GM19351 (cell line): ENCODE results near the gene MAFB.

Experiments
- ATAC-seq: cut with Tn5 transposase; IDR thresholded peaks from one replicate; pipeline ENCODE4 v1.9.1; 2021; ENCODE audit warnings: mild to moderate bottlenecking, moderate library complexity; ENCODE audit not compliant: unreplicated experiment

The MAFB gene

DNA sequence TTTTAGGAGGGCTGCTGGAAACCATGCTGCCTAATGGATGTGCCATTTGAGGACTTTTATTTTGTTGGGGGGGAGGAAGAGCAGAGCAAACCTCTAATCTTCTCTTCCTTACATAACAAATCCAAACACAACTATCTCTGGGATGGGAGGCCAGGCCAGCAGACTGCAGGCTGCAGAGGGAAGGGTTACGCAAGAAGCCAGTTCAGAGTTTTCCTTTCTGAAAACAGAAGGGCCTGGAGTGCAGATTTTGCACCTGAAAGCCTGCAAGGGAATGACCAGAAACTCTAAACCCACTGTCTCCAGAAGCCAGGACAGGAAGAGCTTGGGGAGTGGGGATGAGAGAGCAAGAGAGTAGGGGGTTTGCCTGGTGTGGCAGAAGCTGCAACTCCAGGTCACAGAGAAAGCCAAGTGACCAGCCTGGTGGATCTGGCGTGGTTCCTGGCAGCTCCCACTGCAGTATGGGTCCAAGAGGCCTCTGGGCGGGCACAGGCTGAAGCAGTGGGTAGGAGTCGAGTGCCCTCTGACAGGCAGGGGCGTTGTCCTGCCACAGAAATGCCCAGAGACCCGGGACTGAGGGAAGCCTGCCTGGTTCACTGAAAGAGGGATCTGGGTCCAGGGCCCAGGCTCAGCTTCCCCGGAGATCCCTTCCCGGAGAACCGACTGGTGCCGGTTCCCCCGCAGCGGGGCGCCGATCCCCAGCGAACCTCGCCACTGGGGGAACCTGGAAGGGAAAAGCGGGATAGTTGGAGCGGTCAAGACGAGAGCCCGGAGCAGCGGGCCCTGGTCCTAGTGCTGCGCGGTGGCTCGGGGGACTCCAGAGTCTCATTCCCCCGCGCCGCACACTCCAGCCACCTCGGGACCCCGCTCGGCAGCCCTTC lies 6.7 kb downstream of the MAFB start:
- ATAC-seq: no peak

DNA sequence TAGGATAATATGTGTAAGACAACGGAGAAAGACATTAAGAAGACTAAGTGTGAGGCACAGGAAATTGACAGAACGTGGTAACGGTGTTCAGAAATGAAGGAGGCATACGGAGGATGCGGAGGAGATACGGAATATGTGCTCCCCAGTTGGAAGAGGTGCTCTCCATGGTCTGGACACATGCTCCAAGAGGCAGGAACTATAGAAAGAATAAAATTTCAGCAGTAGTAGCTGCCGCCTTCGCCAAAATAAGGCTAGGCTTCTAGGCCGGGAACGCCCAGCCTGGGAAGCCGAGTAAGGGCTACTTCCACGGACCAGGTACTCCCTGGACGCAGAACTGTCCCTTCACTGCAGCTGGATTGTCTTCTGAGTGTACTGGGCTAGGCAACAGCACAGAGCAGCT lies 7.4 kb downstream of the MAFB start:
- ATAC-seq: no peak

DNA sequence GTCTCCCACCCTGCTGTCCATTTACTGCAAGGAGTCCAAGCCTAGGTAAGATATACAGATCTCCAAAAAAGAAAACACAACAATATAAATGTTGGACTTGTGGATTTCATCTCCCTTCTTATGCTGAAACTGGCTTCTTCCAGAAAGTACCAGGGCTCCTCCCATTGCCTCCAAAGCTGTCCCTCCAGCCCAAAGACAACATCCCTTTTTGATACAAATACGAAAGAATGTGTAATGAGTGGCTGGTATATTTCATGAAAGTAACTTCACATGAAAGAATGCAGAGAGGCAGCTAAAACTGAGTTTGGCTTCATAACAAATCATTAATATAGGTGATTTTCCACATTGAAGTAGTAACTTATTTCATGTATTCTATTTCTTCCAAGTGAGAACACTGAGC lies 7.9 kb downstream of the MAFB start:
- no peak for ATAC-seq

DNA sequence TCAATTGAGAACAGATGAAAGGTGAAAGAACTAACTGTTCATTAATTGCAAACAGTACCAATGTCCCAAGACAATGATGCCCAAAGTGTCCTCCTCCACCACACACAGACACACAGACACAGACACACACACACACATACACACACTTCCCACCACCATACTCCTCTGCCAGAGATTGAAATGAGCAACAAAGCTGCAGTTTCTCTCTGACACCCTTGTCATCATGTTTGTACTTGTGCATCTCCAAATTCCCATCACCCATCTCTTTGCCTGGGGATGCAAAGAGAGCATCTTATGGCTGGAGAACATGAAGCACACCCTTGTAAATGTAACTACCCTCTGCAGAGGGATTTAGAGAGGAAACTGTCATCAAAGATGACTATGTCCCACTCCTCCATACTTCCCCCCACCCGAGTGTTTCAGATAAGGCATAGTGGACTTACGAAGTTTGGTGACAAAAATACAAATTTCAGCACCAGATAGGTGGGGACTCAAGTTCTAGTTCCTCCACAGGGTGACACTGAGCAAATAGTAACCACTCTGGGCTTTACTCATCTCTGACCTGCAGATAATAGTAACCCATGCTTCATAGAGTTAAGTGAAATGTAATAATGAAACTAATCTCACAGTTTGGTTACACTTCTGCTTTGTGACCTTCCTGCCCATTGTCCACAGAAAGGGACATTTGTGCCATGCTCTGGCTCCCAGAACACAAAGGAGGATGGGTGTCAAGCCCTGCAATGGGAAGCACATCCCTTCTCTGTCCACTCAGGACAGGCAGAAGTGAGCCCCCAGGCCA lies 8.7 kb downstream of the MAFB start:
- peak; percentile 98 for ATAC-seq

DNA sequence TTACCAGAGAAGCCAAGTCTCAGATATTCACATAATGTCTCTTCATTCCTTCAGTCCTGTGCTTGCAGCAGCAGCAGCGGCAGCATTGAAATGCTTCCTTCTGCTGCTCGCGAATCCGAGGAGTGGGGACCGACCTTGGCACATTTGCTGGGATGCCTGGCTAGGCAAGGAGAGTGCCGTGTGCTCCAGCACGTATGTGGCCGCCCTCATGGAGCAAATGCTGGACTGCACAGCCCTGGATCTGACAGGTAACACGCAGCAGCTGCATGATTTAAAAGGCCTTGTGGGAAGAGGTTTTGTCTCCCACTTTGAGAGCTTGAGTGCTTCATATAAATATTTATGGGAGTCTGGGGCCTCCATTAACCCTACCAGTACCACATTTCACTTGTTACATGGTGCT lies 9.9 kb downstream of the MAFB start:
- ATAC-seq: no peak

DNA sequence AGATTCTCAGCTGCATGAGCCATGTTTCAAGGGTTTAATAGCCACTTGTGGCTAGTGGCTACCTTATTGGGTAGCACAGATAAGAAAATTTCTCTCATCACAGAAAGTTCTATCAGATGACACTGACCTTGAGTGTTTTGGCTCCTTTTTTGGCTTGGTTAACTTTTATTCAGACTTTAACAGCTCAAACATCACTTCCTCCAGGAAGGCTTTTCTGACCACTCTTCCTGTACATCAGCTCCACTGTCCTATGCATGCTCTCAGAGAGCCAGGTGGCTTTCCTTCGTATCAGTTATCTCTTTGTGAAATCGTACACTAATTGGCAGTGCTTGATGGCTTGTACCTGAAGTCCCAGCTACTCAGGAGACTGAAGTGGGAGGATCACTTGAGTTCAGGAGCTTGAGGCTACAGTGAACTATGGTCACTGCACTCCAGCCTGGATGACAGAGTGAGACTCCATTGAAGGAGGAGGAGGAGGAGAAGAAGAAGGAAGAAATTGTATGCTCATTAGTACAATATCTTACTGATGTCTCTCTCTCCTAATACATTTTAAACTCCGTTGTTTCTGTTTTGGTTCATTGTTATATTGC lies 10.7 kb downstream of the MAFB start:
- no peak for ATAC-seq

DNA sequence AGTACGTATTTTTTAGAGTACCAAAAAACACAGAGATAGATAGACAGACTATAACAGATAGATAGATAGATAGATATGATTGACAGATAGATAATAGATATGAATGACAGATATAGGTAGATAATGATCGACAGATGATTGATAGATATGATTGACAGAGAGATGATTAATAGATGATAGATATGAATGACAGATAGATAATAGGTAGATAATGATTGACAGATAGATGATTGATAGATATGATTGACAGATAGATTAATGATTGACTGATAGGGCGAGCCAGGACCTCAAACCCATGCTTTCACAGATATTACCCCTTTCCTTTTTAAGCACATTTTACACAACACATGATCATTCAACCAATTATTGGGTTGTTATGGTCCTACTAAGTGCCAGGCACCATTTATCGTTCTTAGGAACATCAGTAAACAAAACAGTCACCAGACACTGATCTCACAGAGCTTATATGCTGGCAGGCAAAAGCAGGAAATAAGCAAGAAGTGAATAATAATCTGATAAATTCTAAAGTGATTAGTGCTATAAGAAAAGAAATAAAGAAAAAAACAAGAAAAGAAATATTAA lies 11.6 kb downstream of the MAFB start:
- no peak for ATAC-seq

DNA sequence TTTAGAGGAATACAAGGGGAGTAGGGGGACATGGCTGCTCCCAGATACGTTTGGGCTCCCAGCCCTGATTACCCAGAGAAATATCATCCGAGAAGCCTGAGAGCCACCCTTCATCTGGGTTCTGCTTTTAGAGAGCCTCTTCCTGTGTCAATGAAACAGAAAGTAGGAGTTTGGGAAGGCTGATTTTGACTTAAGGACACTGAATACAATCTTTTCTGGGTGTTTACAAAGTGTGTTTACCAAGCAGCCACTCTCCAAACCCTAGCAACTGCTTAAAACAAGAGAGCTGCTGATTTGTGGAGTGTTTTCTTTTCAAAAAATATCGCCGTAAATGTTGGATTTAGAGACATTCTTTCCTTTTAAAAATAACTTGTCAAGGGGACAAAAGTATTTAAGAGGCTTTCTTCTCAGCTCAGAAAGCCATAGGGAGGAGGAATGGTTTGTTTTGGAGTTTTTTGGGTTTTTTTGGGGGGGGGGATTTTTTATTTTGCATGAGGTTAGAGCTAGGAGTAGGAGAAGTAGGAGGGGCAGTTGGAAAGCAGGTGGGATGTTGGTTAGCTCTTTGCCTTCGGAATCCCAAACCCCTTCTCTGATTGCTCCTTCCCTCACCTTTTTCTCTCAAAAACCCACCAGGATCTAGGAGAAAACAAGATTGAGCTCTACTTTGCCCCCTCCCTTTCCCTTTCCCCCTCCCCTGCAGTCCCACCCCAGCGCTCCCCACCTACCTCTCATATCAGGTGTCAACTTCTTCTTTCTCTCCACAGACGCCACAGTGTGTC lies 12.4 kb downstream of the MAFB start:
- ATAC-seq: no peak

DNA sequence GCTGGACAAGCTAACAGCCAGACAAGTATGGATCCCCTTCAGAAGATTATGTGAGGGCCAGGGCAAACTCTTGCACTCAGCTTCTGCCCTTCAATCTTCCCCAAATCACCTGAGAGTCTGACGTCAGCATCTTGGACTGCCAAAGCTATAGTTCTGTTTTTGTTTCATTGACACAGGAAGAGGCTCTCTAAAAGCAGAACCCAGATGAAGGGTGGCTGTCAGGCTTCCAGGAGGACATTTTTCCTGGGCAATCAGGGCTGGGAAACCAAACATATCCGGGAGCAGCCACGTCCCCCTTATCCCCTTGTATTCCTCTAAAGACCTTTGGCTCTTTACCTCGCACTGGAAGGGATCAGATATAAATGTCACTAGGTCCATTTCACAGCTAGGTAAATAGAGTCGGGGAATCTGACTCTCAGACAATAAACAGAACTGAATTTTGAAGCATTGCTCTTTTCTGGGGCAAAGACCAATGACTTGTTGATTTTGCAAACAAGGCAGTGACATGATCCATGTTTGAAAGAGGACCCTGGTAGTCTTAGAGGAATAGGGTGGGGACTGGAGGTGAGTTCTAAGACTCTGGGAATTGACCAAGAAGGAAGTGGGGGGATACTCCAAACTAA lies 13.3 kb downstream of the MAFB start:
- no peak for ATAC-seq

DNA sequence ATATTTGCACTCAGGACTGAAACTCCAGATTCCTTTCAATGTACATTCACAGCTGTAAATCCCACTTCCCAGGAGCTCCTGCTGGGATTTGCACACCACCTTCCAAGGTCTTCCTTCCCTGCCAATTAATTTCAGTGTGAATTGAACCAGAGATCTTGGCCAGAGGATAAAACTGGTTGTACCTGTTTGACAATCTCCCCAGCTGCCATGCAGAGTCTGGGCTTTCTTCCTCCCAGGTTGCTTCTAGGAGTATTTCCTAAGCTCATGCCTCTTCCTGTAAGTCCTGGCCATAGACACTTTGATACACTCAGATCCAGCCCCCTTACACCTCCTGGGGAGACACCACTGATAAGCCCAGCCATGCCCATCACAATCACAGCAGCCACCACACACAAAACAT lies 15.6 kb downstream of the MAFB start:
- ATAC-seq: no peak

DNA sequence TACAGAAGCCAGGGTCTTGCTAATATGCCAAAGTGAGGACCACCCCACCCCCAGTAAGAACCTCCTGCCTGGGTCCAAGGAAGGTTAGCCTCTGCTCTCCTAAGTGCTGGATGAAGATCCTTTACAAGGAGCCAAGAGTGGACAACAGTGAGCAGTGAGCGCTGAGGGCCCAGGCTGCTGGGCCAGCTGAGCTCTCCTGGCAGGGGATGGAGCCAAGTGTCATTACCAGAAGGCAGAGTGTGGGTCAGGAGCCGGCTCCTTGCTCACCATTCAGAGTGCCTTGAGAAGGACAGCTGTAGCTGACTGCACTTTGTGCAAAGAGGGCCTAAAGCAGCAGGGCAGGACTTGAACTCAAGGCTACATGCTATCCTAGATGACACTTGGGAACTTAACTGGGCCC lies 16.9 kb downstream of the MAFB start:
- no peak for ATAC-seq

DNA sequence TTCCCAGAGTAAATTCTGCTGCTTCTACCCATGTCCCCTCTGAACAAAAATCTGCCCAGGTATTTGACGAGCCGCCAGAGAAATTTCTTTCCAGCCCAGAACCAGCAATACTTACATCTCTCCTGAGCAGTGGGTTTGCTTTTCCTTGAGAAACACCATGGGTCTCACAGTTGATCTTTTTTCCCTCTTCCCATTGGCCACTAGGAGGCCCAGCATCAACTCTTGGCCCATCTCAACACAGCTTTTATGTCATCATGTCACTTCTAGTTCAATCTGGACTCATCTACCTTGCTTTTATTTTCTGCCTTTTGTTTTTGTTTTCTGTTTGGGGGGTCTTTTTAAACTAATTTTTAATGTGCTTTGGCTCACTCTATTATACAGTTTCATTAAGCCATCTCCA lies 18.8 kb downstream of the MAFB start:
- ATAC-seq: no peak

DNA sequence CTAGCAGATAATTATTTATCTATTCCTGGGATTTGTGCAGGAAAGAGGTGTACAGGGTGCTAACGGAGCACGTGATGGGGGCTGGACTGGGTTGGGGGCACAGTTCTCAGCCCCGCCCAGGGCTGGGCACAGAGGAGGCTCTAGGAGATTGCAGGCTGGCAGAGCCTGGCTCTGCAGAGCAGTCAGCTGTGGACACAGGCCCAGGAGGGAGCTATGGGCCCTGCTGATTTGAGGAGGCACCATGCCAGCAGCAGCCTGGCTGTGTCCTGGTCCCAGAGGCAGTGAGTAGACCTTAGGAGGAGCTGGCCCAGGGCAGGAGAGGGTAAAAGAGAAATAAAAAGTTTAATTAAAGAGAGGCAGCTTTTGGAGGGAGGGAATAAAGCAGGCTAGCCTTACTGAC lies 19.3 kb downstream of the MAFB start:
- ATAC-seq: no peak

DNA sequence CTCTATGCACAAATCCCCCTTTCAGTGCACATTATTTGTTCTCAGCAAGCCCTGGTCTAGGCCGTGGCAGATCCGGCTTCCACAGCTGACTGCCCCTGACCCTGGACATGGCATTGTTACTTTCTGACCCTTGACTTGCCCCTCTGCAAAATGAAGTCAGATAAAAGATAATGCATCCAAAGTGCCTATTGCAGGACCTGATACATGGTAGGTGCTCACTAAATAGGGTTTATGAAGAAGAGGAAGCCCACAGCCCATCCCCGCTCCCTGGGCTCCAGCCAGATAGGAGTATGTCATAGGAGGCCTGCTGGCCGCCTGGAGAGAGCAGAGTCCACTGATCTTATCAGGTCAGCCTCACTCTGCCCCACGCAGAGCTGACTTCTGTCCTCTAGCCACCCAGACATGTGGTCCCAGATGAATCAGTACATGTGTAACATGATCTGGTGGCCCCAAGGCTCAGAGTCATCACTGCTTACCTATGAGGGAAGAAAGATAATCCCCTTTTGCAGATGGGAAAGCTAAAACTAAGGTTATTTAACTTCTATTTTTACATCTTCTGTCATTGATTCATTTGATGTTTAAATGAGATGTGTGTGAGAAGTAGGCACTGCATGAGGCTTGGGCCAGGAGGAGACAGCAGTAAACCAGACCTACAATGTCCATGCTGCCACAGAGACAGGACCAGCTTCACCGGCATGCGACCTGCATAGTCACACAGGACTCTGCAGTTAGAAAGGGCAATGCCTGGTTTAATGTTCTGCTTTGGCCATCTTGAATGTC lies 20.4 kb downstream of the MAFB start:
- no peak for ATAC-seq

DNA sequence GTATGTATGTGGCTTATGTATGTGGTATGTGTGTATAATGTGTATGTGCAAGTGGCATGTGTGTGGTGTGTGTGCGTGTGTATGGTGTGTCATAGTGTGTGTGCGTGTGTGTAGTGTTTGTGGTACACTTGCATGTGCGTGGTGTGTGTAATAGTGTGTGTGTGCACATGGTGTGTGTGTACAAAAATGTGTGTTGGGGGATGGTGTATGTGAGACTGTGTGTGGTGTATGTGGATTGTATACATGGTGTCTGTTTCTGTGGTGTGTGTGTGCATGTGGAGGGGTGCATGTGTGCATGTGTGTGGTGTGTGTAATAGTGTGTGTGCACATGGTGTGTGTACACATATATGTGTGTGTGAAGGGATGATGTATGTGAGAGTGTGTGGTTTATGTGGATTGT lies 21.5 kb downstream of the MAFB start:
- no peak for ATAC-seq

DNA sequence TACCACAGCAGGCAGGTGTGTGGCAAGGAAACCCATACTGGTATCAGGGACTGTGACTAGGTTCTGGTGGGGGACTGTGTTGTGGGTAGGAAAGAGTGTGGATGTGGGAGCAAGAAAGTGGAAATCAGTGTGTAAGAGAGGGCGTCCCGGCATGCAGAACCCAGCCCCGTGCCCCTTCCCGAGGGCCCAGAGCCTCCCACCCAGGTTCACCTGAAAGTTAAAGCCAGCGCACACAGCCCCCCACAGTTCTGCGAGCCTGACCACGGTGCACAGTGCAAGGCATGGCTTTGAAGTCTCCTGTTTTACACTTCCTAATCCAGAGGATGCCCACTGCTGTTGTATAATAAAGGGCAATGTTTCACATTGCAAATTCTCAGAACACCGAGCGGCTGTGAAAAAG lies 22.7 kb downstream of the MAFB start:
- no peak for ATAC-seq

DNA sequence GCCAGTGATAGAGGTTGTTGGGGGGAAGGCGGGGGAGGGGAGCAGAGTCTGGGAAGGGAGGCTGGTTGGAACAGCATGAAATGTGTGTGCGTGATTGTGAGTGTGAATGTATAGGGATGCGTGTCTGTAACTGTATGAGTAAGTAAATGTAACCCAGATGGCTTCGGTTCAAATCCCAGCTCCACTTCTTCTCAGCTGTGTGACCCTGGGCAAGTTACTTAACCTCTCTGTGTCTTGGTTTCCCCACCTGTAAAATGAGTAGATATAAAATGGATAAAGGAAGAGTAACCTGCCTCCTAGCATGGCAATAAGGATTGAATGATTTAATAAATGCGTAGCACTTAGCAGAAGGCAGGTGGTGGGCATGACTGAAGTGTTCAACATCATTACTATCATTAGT lies 24.1 kb downstream of the MAFB start:
- ATAC-seq: no peak

DNA sequence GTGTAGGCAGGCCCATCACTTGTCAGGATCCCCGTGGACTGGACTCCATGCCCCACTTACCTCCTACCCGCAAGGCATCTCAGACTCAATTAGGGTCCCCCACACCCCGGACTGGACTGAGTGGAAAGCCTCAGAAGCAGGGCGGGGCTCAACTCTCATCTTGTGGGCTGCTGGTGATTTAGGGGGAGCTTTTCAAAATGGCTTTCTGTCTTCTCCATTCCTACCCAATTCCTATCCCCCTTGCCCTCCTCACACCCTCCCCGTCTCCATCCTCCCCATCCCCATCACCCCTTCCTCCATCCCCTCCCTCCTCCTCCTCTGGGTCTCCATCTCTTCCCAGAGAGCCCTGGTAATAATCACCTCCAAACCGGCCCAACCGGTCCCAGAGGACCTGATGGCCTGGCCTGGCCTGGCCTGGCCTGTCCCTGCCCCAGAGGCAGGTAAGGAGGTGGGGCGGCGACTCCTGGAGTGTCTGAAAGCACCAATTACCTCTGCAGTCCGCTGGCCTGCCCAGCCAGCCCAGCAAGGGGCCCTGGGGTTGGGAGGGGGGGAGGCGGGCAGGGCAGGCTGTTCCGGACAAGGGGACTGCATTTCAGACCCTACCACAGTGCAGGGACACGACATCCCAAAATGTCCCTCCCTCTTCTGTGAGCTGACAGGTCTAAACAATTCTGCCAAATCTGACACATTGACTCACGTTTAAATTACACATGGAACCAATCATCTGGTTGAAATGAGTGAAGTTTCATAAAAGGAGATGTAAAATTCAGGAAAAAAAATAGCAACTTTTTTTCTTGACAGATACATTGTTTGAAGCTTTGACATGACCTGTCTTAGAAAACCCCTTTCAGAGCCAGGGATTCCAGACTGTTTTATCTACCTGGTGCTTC lies 24.8 kb downstream of the MAFB start:
- ATAC-seq: no peak
